Suprapubic skin (tissue), 4 donors: ENCODE data around the gene ITGB3BP.

ENCODE experiments used
- POLR2A ChIP-seq, 2 donors: fragments of 450-650 bp; IDR thresholded peaks; one replicate each; pipeline ENCODE4 v1.6.1; 2017; ENCODE audit warnings: antibody characterized with exemption in 2 of 2, mild to moderate bottlenecking in 2 of 2, moderate library complexity in 2 of 2
- POLR2AphosphoS5 ChIP-seq, 3 donors: sonication (generic); formaldehyde crosslinking; IDR thresholded peaks; one replicate each; pipeline ENCODE4 v1.6.1; 2017; ENCODE audit warnings: antibody characterized with exemption in 3 of 3

- TF ChIP-seq POLR2AphosphoS5 (IDR thresholded peaks at IDR 0.05) (no peak), POLR2A (IDR thresholded peaks at IDR 0.05) (no peak)
These were observed 74.2 kb downstream of the ITGB3BP start for GRCh38 chr1:63448731-63449246.
